Heart left ventricle (tissue), 16 donors: ENCODE results near the gene MAPK12. TPM values are rescaled to one million over a fixed set of nuclear protein-coding genes. Genes with fewer than 3 reads are reported as not detected.
A peak's percentile ranks its signal among the peaks of the same experiment; 100 is the strongest.

Source experiments
- ATAC-seq, 4 donors: fragments of 200-7000 bp; cut with Tn5 transposase; one replicate each; pipeline ENCODE4 v1.9.1; 2020 to 2022; ENCODE audit warnings: moderate library complexity in 4 of 4, mild to moderate bottlenecking in 3 of 4, moderate number of reproducible peaks in 1 of 4
- DNase-seq, 5 donors: peaks; one replicate each; pipeline ENCODE4 v3.0.0-alpha.2; 2020
- H3K27ac ChIP-seq, 12 donors: fragments of 200-600 bp; sonication (generic) in 4 of 12; one replicate each; pipeline versions ENCODE4 v1.5.0 to v1.8.0; 2016 to 2022; ENCODE audit warnings: mild to moderate bottlenecking in 2 of 12
- H3K27me3 ChIP-seq, 9 donors: fragments of 200-600 bp; sonication (generic) in 2 of 9; one replicate each; pipeline versions ENCODE4 v1.5.1 to v1.8.0; 2016 to 2022; ENCODE audit warnings: mild to moderate bottlenecking in 3 of 9
- H3K36me3 ChIP-seq, 9 donors: fragments of 200-600 bp; sonication (generic) in 2 of 9; one replicate each; pipeline versions ENCODE4 v1.5.0 to v1.8.0; 2018 to 2022; ENCODE audit warnings: mild to moderate bottlenecking in 2 of 9
- H3K4me1 ChIP-seq, 12 donors: fragments of 200-600 bp; sonication (generic) in 4 of 12; one replicate each; pipeline versions ENCODE4 v1.5.0 to v1.8.0; 2016 to 2022; ENCODE audit warnings: mild to moderate bottlenecking in 3 of 12
- H3K4me3 ChIP-seq, 12 donors: fragments of 200-600 bp; sonication (generic) in 4 of 12; one replicate each; pipeline versions ENCODE4 v1.5.0 to v1.8.0; 2017 to 2022; ENCODE audit warnings: mild to moderate bottlenecking in 9 of 12, moderate library complexity in 4 of 12
- H3K9me3 ChIP-seq, 12 donors: fragments of 200-600 bp; sonication (generic) in 4 of 12; one replicate each; pipeline versions ENCODE4 v1.5.0 to v1.8.0; 2016 to 2022; ENCODE audit warnings: mild to moderate bottlenecking in 1 of 12
- POLR2A ChIP-seq, 2 donors: fragments of 450-650 bp; IDR thresholded peaks; one replicate each; pipeline ENCODE4 v1.6.1; 2017; ENCODE audit warnings: antibody characterized with exemption in 2 of 2, mild to moderate bottlenecking in 2 of 2, moderate library complexity in 2 of 2
- WGBS, 4 donors: extraction: QIAGEN DNeasy Blood & Tissue Kit in 2 of 4; methylation state at CpG; one replicate each; pipeline versions ENCODE4 v1.1.5 to v1.1.7; 2013 to 2018; 5-methylcytosine and 5-hydroxymethylcytosine counted together
- intact Hi-C, 10 donors: fragments of 100-400 bp; cut with DNase I; formaldehyde crosslinking; loops; one replicate each; pipeline versions ENCODE4 v1.11.1 to v1.14.2; 2022
- polyA plus RNA-seq, 2 donors: library from polyadenylated mRNA; stranded (reverse); fragments of 200-250 nt; gene quantifications; one replicate each; pipeline ENCODE4 v1.2.3, GENCODE V29; 2013
- total RNA-seq, 9 donors: library from RNA; depleted of rRNA in 2 of 9; stranded (reverse); fragments of >200 nt in 2 of 9; fragmentation: NEBNext Ultra II Directional in 3 of 9; extraction: Animal tissue kit (Norgen Biotek cat#: 25700) in 3 of 9; gene quantifications; one replicate each; pipeline versions ENCODE4 v1.1.0 to v1.2.4, GENCODE V29; 2016 to 2023
- TF ChIP-seq, protein P1 (sequence below), 12 donors: fragments of 200-600 bp; sonication (generic) in 4 of 12; IDR thresholded peaks; one replicate each; pipeline versions ENCODE4 v1.5.0 to v1.8.0; 2018 to 2022; ENCODE audit warnings: antibody characterized with exemption in 12 of 12, mild to moderate bottlenecking in 5 of 12
- donor health status: ischemic (EF 13 %, LVEDD 7.1; RV severe dilation, severe dysfunction).
- donor health status: healthy with polysubstance abuse.
- donor health status: DM: no; HTN: yes; CAD: no.
- donor health status: DM: no; HTN: no; CAD: no.
- donor health status: ischemic (EF 25% LVEDD 6.9; RV normal size, moderate dysfunction).
- donor health status: ischemic (EF 25% LVEDD 5.7; RV mildly dilated, moderate dysfunction).
- donor health status: healthy.
- donor health status: DM: yes; HTN: yes; CAD: no.
- donor health status: ischemic (EF 35%, LVEDD 5.7; RV mildly dilated, moderate dysfunction).
- donor health status: nonischemic (EF 11% LVEDD 7.7; RV severe dilation, severe dysfunction).
- donor health status: DM: yes; HTN: yes; CAD: no.
- donor health status: PGD.
- donor health status: ischemic (EF 29% LVEDD 5.4; RV normal size, mild dysfunction).
- donor health status: nonischemic (EF 23%, LVEDD 6.1; RV moderate dilation, normal function).

Gene MAPK12
- total and polyA plus RNA-seq, 11 donors = 11.6 to 18.0 (median 15.5) TPM

DNA sequence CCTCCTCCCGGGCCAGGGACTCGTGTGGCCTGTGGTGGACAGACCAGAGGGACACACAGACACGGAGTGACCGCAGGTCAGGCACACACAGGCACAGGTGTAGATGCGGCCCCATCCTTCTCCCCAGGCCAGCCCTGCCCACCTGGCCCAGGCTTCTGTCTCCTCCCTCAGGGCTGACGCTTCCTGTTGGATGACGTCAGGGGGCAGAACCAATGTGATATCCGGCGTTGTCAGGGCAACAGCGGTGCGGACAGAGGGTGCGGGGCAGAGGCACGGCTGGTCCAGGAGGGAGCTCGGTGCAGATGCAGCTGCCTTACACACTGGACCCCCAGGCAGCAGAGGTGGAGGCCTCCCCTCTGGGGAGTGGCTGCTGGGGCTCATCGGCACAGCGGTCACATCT is 13.7 kb downstream of the MAPK12 start:
- Histone ChIP-seq H3K27me3 (no peaks in the 10 kb centered on the region), H3K27ac (no peak overlapping the region), H3K9me3 (no peaks in the 10 kb centered on the region), H3K4me1 (peaks cover 13 to 64% (median 45%) of the 10 kb centered on the region in 12 donors), H3K4me3 (no peak overlapping the region), H3K36me3 (peaks cover 0 to 25% (median 8%) of the 10 kb centered on the region in 9 donors)
- ATAC-seq (no peak), DNase-seq (no peak)
- no peak for TF ChIP-seq POLR2A (IDR thresholded peaks at IDR 0.05)
- TF ChIP-seq, protein P1, sequence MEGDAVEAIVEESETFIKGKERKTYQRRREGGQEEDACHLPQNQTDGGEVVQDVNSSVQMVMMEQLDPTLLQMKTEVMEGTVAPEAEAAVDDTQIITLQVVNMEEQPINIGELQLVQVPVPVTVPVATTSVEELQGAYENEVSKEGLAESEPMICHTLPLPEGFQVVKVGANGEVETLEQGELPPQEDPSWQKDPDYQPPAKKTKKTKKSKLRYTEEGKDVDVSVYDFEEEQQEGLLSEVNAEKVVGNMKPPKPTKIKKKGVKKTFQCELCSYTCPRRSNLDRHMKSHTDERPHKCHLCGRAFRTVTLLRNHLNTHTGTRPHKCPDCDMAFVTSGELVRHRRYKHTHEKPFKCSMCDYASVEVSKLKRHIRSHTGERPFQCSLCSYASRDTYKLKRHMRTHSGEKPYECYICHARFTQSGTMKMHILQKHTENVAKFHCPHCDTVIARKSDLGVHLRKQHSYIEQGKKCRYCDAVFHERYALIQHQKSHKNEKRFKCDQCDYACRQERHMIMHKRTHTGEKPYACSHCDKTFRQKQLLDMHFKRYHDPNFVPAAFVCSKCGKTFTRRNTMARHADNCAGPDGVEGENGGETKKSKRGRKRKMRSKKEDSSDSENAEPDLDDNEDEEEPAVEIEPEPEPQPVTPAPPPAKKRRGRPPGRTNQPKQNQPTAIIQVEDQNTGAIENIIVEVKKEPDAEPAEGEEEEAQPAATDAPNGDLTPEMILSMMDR (IDR thresholded peaks at IDR 0.05) = no peak
- 32 to 46% (median 45%) methylated on average over 12 to 16 of the region's 16 CpGs for WGBS, 4 donors
- intact Hi-C loops = loop anchor here in 5 of 10 donors (10.0 kb wide), 4 partner anchors 247 to 367 kb away; partner anchors contain the start of genes LMF2 (in 1 of the 5), NCAPH2 (in 1 of the 5) and SCO2 (in 1 of the 5)

DNA sequence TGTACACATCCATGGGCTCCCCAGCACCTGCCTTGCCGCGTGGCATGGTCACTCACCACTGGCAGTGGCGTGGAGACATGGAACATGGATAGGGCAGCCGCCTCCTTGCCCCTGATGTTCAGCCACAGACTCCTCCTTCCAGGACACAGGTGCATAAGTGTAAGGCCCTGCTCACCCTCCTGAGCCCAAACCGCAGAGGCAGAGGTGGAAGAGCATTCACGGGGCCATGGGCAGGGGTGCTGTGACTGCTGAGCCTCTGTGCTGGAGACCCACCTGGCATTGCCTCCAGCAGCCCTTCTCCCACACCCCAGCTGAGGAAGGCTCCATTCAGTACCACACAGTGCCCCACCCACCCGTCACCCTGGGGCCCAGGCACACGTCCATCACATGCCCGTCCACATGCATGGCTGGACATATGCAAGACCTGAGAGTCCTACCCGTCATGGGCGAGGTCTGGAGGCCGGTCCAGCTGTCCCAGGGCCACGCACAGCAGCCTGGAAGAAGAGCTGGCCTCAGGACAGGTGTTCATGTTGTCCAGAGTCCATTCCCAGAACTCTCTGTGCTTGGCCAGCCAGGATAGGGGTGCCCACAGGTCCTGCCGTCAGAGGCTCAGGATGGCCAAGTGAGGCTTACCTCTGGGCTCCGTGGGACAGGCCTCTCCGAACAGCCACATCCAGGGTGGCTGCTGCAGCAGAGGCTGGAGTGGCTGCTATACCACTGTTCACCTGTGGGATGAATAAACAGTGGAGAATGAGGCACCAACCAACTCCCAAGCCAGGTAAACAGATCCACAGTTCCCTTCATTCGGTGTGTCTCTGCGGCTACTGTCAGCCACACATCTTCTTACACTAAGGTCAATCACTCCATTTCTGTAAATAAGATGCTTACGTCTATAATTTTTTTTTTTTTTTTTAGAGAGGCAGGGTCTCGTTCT is 15.0 kb downstream of the MAPK12 start:
- intact Hi-C loops = loop anchor here in 5 of 10 donors (10.0 kb wide), 4 partner anchors 248 to 368 kb away; partner anchors contain the start of genes LMF2 (in 1 of the 5), NCAPH2 (in 1 of the 5) and SCO2 (in 1 of the 5)

DNA sequence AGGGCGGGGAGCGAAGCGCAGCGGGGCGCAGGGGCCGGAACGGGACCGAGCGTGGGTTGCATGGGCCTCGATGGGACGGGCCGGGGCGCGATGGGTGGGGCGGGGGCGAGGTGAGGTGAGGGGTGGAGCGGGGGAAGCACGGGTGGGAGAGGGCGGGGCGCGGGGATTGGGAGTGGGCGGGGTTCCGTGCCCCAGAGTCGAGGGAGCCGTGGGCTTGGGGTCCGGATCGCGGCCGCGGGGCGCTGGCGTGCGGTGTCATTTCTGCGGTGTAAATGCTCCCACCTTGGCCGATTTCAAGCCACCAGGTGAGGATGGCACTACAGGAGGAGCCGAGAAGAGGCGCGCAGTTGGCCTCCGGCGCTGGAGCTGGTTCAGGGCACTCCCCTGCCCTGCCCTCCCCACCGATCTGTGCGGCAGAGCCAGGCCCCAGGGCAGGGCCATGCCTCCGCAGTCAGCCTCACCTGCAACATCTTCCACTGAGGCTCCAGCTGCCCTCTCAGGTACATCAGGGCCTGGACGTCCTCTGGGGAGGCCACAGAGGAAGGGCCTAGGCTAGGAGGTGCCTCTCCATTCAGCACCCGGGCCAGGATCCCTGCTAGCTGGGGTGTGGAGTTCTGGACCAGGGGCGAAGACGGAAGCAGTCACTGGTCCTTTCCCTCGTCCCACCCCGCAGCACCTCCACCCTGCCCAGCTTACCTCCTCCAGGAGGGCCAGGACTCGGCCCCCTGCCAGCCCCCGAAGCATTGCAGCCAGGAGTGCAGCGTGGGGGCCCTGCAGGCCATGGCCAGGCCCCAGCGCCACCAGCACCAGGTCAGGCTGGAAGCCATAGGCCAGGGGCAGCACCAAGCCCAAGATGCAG is 16.0 kb downstream of the MAPK12 start:
- no peak for TF ChIP-seq POLR2A (IDR thresholded peaks at IDR 0.05)
- TF ChIP-seq, protein P1 (IDR thresholded peaks at IDR 0.05) = no peak
- no peak for DNase-seq
- H3K4me1 ChIP-seq = peaks cover 18 to 70% (median 52%) of the 10 kb centered on the region in 12 donors

More for the DNA sequence above, 15.0 kb downstream of the MAPK12 start:
- no peak for TF ChIP-seq POLR2A (IDR thresholded peaks at IDR 0.05)
- TF ChIP-seq, protein P1 (IDR thresholded peaks at IDR 0.05) = no peak
- H3K4me3 ChIP-seq = peak overlapping the region in 1 of 12 donors; percentile 87
- no peaks in the 10 kb centered on the region for H3K9me3 ChIP-seq
- H3K27me3 ChIP-seq = no peaks in the 10 kb centered on the region
- no peak for ATAC-seq
- peaks cover 0 to 25% (median 8%) of the 10 kb centered on the region in 9 donors for H3K36me3 ChIP-seq
- no peak for DNase-seq
- H3K4me1 ChIP-seq = peaks cover 18 to 70% (median 52%) of the 10 kb centered on the region in 12 donors
- no peak overlapping the region for H3K27ac ChIP-seq
- WGBS, 4 donors = 85 to 88% (median 87%) methylated on average over 15 to 20 of the region's 20 CpGs

More for the DNA sequence above, 16.0 kb downstream of the MAPK12 start:
- Histone ChIP-seq H3K27ac (peak overlapping the region; percentile 72 to 96 (median 88)), H3K9me3 (no peaks in the 10 kb centered on the region), H3K36me3 (peaks cover 0 to 29% (median 8%) of the 10 kb centered on the region in 9 donors), H3K27me3 (no peaks in the 10 kb centered on the region), H3K4me3 (peak overlapping the region; percentile 51 to 99 (median 88))
- WGBS, 4 donors = 4 to 25% (median 14%) methylated on average over 11 to 53 of the region's 53 CpGs
- intact Hi-C loops = loop anchor here in 6 of 10 donors (2.0 to 10.0 kb wide), 5 partner anchors 97 to 369 kb away; partner anchors contain the start of genes PPP6R2 (in 2 of the 6), LMF2 (in 1 of the 6), NCAPH2 (in 1 of the 6) and SCO2 (in 1 of the 6)
- ATAC-seq = peak; percentile 2 to 44 (median 33)
